Memory B cell (primary cell): Measurements from ENCODE around the gene LDLRAD2.

Source experiments
- ATAC-seq: fragments of 150-1000 bp; cut with Tn5 transposase; 2 replicates; pipeline ENCODE4 v1.10.0; 2021; ENCODE audit warnings: low read depth, mild to moderate bottlenecking, moderate library complexity
- DNase-seq, 2 donors: peaks; one replicate each; pipeline ENCODE4 v3.0.0; 2022; ENCODE audit warnings: low spot score in 2 of 2
- H3K27ac Mint-ChIP-seq: one replicate; pipeline ENCODE4 v1.8.0; 2022; ENCODE audit warnings: mild to moderate bottlenecking, moderate library complexity, mixed read lengths
- H3K27me3 Mint-ChIP-seq: one replicate; pipeline ENCODE4 v1.8.0; 2022; ENCODE audit warnings: mixed read lengths
- H3K36me3 Mint-ChIP-seq: one replicate; pipeline ENCODE4 v1.8.0; 2022; ENCODE audit warnings: mild to moderate bottlenecking, mixed read lengths
- H3K4me1 Mint-ChIP-seq: one replicate; pipeline ENCODE4 v1.8.0; 2022; ENCODE audit warnings: mixed read lengths
- H3K4me3 Mint-ChIP-seq: one replicate; pipeline ENCODE4 v1.8.0; 2022; ENCODE audit warnings: mild to moderate bottlenecking, moderate library complexity, mixed read lengths
- H3K9me3 Mint-ChIP-seq: one replicate; pipeline ENCODE4 v1.8.0; 2022; ENCODE audit warnings: mixed read lengths

Gene LDLRAD2

GRCh38 chr1:21864730-21865129 is 52.7 kb downstream of the LDLRAD2 start:
- Mint-ChIP-seq H3K36me3 (peaks cover 2% of the 10 kb centered on the region), H3K4me1 (peaks cover 14% of the 10 kb centered on the region), H3K4me3 (no peak overlapping the region), H3K27me3 (no peaks in the 10 kb centered on the region), H3K9me3 (no peaks in the 10 kb centered on the region), H3K27ac (no peak overlapping the region)
- DNase-seq (no peak), ATAC-seq (no peak)

- Mint-ChIP-seq H3K4me1 (peaks cover 14% of the 10 kb centered on the region), H3K36me3 (peaks cover 2% of the 10 kb centered on the region), H3K27me3 (no peaks in the 10 kb centered on the region), H3K27ac (peak overlapping the region; percentile 87), H3K4me3 (no peak overlapping the region), H3K9me3 (no peaks in the 10 kb centered on the region)
- ATAC-seq (no peak), DNase-seq (no peak)
Measured at GRCh38 chr1:21865609-21865942, 53.5 kb downstream of the LDLRAD2 start.

- H3K4me3 Mint-ChIP-seq = peak overlapping the region; percentile 24
- peaks cover under 1% of the 10 kb centered on the region for H3K36me3 Mint-ChIP-seq
- H3K27me3 Mint-ChIP-seq = no peaks in the 10 kb centered on the region
- DNase-seq = peak; percentile 57 to 72
- ATAC-seq = peak; percentile 83
- H3K9me3 Mint-ChIP-seq = no peaks in the 10 kb centered on the region
- H3K27ac Mint-ChIP-seq = peak overlapping the region; percentile 87
- peaks cover 14% of the 10 kb centered on the region for H3K4me1 Mint-ChIP-seq
Measured at GRCh38 chr1:21865943-21866706, 54.1 kb downstream of the LDLRAD2 start.

- DNase-seq = no peak
- no peak overlapping the region for H3K4me3 Mint-ChIP-seq
- H3K27ac Mint-ChIP-seq = peak overlapping the region; percentile 87
- H3K4me1 Mint-ChIP-seq = peaks cover 14% of the 10 kb centered on the region
- no peaks in the 10 kb centered on the region for H3K9me3 Mint-ChIP-seq
- ATAC-seq = no peak
- H3K27me3 Mint-ChIP-seq = no peaks in the 10 kb centered on the region
- no peaks in the 10 kb centered on the region for H3K36me3 Mint-ChIP-seq
Measured at GRCh38 chr1:21866707-21867043, 54.6 kb downstream of the LDLRAD2 start.

GRCh38 chr1:21867451-21867996 is 55.5 kb downstream of the LDLRAD2 start:
- Mint-ChIP-seq H3K27me3 (no peaks in the 10 kb centered on the region), H3K36me3 (no peaks in the 10 kb centered on the region), H3K4me1 (peaks cover 19% of the 10 kb centered on the region), H3K9me3 (no peaks in the 10 kb centered on the region), H3K4me3 (no peak overlapping the region), H3K27ac (peak overlapping the region; percentile 63)
- no peak for ATAC-seq
- no peak for DNase-seq

- Mint-ChIP-seq H3K27me3 (no peaks in the 10 kb centered on the region), H3K9me3 (no peaks in the 10 kb centered on the region), H3K27ac (peak overlapping the region; percentile 63), H3K4me1 (peaks cover 19% of the 10 kb centered on the region), H3K36me3 (no peaks in the 10 kb centered on the region), H3K4me3 (no peak overlapping the region)
- ATAC-seq (no peak), DNase-seq (no peak)
Measured at GRCh38 chr1:21868482-21868881, 56.4 kb downstream of the LDLRAD2 start.

- Mint-ChIP-seq H3K27ac (peak overlapping the region; percentile 63), H3K36me3 (no peaks in the 10 kb centered on the region), H3K27me3 (no peaks in the 10 kb centered on the region), H3K4me1 (peaks cover 19% of the 10 kb centered on the region), H3K9me3 (no peaks in the 10 kb centered on the region), H3K4me3 (no peak overlapping the region)
- DNase-seq = no peak
- no peak for ATAC-seq
Measured at GRCh38 chr1:21868941-21869454, 56.9 kb downstream of the LDLRAD2 start.

GRCh38 chr1:21869620-21870121 is 57.6 kb downstream of the LDLRAD2 start:
- Mint-ChIP-seq H3K4me3 (no peak overlapping the region), H3K27ac (no peak overlapping the region), H3K4me1 (peaks cover 19% of the 10 kb centered on the region), H3K9me3 (no peaks in the 10 kb centered on the region), H3K27me3 (no peaks in the 10 kb centered on the region), H3K36me3 (no peaks in the 10 kb centered on the region)
- no peak for ATAC-seq
- no peak for DNase-seq

- Mint-ChIP-seq H3K9me3 (no peaks in the 10 kb centered on the region), H3K4me1 (peaks cover 15% of the 10 kb centered on the region), H3K36me3 (no peaks in the 10 kb centered on the region), H3K27me3 (no peaks in the 10 kb centered on the region), H3K27ac (peak overlapping the region; percentile 16), H3K4me3 (no peak overlapping the region)
- DNase-seq (no peak), ATAC-seq (no peak)
Measured at GRCh38 chr1:21870611-21871010, 58.5 kb downstream of the LDLRAD2 start.

GRCh38 chr1:21871943-21872342 is 59.9 kb downstream of the LDLRAD2 start:
- H3K36me3 Mint-ChIP-seq = no peaks in the 10 kb centered on the region
- no peaks in the 10 kb centered on the region for H3K9me3 Mint-ChIP-seq
- H3K4me1 Mint-ChIP-seq = peaks cover 8% of the 10 kb centered on the region
- H3K27ac Mint-ChIP-seq = no peak overlapping the region
- no peak overlapping the region for H3K4me3 Mint-ChIP-seq
- DNase-seq (no peak), ATAC-seq (peak; percentile 26)
- H3K27me3 Mint-ChIP-seq = no peaks in the 10 kb centered on the region

- Mint-ChIP-seq H3K9me3 (no peaks in the 10 kb centered on the region), H3K4me1 (peaks cover 6% of the 10 kb centered on the region), H3K4me3 (no peak overlapping the region), H3K27ac (no peak overlapping the region), H3K27me3 (no peaks in the 10 kb centered on the region), H3K36me3 (no peaks in the 10 kb centered on the region)
- DNase-seq (no peak), ATAC-seq (no peak)
Measured at GRCh38 chr1:21872445-21873079, 60.5 kb downstream of the LDLRAD2 start.

- Mint-ChIP-seq H3K9me3 (no peaks in the 10 kb centered on the region), H3K36me3 (no peaks in the 10 kb centered on the region), H3K27ac (no peak overlapping the region), H3K4me1 (peaks cover 5% of the 10 kb centered on the region), H3K27me3 (no peaks in the 10 kb centered on the region), H3K4me3 (no peak overlapping the region)
- no peak for DNase-seq
- no peak for ATAC-seq
Measured at GRCh38 chr1:21873174-21873573, 61.1 kb downstream of the LDLRAD2 start.

GRCh38 chr1:21873761-21874160 is 61.7 kb downstream of the LDLRAD2 start:
- Mint-ChIP-seq H3K4me3 (no peak overlapping the region), H3K9me3 (no peaks in the 10 kb centered on the region), H3K36me3 (no peaks in the 10 kb centered on the region), H3K4me1 (peaks cover 5% of the 10 kb centered on the region), H3K27me3 (no peaks in the 10 kb centered on the region), H3K27ac (no peak overlapping the region)
- ATAC-seq (no peak), DNase-seq (no peak)

GRCh38 chr1:21874328-21874727 is 62.3 kb downstream of the LDLRAD2 start:
- ATAC-seq (no peak), DNase-seq (no peak)
- H3K4me3 Mint-ChIP-seq = no peak overlapping the region
- no peaks in the 10 kb centered on the region for H3K9me3 Mint-ChIP-seq
- H3K4me1 Mint-ChIP-seq = peaks cover 5% of the 10 kb centered on the region
- no peaks in the 10 kb centered on the region for H3K36me3 Mint-ChIP-seq
- H3K27me3 Mint-ChIP-seq = no peaks in the 10 kb centered on the region
- no peak overlapping the region for H3K27ac Mint-ChIP-seq
